HG03108 (cell line): ENCODE data around the gene ATP8B4.
"Not testable (repeated sequence)": the region's sequence is repeated elsewhere in the genome, so short reads cannot be mapped to it uniquely, and the experiment has no call there.

Experiments used
- ATAC-seq: cut with Tn5 transposase; IDR thresholded peaks from one replicate; pipeline ENCODE4 v1.9.1; 2021; ENCODE audit warnings: moderate library complexity; ENCODE audit not compliant: unreplicated experiment

ATP8B4 gene, protein sequence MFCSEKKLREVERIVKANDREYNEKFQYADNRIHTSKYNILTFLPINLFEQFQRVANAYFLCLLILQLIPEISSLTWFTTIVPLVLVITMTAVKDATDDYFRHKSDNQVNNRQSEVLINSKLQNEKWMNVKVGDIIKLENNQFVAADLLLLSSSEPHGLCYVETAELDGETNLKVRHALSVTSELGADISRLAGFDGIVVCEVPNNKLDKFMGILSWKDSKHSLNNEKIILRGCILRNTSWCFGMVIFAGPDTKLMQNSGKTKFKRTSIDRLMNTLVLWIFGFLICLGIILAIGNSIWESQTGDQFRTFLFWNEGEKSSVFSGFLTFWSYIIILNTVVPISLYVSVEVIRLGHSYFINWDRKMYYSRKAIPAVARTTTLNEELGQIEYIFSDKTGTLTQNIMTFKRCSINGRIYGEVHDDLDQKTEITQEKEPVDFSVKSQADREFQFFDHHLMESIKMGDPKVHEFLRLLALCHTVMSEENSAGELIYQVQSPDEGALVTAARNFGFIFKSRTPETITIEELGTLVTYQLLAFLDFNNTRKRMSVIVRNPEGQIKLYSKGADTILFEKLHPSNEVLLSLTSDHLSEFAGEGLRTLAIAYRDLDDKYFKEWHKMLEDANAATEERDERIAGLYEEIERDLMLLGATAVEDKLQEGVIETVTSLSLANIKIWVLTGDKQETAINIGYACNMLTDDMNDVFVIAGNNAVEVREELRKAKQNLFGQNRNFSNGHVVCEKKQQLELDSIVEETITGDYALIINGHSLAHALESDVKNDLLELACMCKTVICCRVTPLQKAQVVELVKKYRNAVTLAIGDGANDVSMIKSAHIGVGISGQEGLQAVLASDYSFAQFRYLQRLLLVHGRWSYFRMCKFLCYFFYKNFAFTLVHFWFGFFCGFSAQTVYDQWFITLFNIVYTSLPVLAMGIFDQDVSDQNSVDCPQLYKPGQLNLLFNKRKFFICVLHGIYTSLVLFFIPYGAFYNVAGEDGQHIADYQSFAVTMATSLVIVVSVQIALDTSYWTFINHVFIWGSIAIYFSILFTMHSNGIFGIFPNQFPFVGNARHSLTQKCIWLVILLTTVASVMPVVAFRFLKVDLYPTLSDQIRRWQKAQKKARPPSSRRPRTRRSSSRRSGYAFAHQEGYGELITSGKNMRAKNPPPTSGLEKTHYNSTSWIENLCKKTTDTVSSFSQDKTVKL

DNA sequence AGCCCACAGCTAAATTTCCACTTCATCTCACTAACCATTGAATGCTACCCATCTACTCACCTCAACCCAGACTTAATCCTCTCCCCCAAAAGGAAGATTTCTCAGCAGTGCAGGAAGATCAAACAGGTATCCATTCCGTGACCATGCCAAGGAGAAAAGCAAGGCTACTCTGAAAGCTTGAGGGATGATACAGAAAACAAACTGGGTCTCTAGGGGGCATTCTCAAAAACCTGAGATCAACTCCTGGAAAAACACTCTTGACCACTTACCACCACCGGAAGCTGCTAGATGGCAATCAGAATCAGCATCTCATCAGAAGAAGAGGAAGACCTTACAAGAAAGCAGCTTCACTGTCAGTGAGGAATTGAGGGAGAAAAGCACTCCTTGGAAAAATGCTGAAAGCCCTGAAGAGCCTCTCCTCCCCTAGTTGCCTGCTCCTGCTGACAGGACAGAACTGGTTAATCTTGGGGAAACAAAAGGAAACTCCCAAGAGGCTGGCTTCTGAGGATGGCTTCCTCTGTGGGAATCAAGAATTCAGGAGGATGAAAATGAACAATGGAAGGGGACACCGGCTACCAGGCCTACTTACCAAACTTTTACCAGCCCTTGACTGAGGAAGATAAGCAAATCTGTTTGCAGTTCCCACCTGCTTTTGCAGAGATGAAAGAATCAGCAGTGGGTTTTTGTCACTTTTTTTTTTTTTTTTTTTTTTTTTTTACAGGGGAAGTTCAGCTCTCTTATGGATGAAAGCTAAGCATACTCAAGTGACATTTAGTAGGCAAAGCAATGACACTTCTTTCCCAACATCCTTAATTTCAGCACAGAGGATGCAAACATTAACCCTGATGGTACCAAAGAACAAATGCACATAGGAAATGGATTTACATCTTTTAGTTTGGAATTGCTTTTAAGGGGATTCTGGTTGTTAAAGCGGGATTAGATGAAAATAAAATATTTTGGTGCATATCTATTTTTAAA is at the start of gene ATP8B4:
Gene ATP8B4, minus strand, starts transcription at position 171 of the 978 bp plus-strand sequence. CDS start 12,267 bp downstream, outside the sequence.
- ATAC-seq: no peak

DNA sequence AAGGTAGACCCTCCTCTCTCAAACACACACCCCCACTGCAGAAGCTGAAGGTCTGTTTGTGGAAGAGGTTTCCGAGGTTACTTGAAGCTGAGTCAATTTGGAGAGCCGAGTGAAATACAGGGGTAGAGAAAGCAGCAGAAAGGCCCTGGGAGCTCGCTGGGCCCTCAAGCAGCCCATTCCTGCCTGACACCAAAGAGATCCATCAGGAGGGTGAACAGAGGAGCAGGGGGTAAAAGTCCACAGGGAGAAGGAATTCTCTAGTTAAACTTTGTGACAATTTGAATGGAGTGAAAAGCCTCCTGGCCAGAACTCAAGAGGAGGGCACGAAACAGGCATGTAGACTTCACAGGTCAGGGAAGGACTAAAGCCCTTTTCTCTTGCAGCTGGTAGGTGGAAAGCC is 49.3 kb upstream of the ATP8B4 start:
- no peak for ATAC-seq

DNA sequence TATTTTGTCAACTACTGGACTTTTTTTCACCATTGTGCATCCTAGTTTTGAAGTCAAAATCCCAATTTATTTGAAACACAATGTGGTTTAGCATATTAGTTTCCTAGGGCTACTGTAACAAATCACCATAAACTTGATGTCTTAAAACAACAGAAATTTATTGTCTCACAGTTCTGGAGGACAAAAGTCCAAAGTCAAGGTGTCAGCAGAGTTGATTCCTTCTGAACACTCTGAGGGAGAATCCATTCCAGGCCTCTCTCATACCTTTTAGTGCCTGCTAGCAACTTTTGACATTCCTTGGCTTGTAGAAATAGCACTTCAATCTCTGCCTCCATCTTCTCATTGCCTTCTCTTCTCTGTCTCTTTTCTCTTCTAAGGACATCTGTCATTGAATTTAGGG is 48.1 kb upstream of the ATP8B4 start:
- ATAC-seq: no peak

DNA sequence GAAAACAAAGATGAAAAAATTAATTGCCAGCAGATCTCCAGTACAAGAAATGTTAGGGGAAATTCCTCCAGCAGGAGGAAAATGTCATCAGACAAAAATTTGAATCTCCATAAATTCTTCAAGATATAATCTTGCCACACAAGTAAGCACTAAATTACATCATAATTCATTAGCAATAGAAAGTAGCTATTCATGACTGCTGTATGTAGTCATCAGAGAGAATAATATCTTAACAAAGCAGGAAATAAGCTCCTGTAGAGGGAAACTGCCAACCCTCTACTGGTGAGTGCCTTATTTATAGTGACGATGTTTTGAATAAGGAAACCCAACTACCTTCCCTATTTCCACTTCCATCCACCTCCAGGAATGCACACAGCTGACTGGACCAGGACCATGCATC is 47.2 kb upstream of the ATP8B4 start:
- ATAC-seq: no peak

DNA sequence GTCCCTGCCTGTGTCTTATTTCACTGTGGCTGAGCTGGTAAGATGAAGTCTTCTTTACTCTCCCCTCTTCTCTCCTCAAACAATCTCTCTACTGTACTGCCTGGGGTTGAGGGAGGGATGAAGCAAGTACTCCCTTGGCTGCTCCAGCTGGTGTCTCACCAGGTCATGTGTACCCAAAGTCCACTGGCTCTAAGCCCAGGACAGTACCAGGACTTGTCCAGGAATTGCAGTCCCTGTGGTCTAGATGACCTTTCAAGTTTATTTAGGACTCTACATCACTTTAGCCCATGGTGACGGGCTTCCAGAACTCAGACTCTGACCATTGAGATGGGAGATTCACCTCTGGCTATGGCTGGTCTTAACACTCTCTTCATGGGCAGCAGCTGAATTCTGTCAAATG is 45.4 kb upstream of the ATP8B4 start:
- ATAC-seq: no peak

DNA sequence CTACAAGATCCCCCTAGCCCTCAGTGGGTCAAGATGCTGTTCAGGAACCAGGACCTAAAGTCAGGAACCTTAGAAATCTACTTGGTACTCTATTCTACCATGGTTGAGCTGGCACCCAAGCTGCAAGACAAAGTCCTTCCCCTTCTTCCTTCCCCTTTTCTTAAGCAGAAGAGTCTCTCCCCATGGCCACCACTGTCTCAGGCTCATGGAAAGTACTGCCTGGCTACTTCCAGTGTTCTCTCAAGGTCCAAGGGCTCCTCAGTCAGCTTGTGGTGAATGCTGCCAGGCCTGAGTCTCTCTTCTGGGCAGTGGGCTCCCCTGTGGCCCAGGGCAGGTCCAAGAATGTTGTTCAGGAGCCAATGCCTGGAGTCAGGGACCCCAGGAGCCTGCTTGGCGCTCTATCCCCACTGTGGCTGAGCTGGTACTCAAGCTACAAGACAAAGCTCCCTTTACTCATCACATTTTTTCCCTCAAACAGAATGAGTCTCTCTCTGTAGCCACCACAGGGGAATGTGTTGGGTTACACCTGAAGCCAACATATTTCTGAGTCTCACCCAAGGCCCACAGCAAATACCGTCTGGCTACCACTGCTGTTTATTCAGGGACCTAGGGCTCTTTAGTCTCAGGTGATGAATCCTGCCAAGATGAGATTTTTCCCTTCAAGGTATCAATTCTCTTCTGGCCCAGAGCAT is 44.8 kb upstream of the ATP8B4 start:
- no peak for ATAC-seq

DNA sequence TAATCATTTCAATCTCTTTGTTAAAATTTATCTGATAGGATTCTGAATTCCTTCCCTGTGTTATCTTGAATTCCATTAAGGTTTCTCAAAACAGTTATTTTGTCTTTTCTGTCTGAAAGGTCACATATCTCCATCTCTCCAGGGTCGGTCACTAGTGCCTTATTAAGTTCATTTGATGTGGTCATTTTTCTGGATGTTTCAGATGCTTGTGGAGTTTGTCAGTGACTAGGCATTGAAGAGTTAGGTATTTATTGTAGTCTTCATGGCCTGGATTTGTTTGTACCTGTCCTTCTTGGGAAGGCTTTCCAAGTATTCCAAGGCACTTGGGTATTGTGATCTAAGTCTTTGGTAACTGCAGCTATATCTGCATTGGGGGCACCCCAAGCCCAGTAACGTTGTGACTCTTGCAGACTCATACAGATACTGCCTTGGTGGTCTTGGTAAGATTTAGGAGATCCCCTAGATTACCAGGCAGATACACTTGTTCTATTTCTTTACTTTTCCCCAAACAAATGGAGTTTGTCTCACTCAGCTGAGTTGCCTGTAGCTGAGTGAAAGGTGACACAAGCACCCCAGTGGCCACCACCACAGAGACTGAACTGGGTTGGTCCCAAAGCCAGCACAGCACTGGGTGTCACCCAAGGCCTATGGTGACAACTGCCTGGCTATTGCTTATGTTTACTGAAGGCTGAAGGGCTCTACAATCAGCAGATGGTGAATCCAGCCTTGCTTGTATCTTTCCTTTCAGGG is 44.1 kb upstream of the ATP8B4 start:
- no peak for ATAC-seq

DNA sequence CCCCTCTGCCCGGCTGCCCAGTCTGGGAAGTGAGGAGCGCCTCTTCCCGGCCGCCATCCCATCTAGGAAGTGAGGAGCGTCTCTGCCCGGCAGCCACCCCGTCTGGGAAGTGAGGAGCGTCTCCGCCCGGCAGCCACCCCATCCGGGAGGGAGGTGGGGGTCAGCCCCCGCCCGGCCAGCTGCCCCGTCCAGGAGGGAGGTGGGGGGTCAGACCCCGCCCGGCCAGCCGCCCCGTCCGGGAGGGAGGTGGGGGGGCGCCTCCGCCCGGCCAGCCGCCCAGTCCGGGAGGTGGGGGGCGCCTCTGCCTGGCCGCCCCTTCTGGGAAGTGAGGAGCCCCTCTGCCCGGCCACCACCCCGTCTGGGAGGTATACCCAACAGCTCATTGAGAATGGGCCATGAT is 39.2 kb upstream of the ATP8B4 start:
- not testable (repeated sequence) for ATAC-seq

DNA sequence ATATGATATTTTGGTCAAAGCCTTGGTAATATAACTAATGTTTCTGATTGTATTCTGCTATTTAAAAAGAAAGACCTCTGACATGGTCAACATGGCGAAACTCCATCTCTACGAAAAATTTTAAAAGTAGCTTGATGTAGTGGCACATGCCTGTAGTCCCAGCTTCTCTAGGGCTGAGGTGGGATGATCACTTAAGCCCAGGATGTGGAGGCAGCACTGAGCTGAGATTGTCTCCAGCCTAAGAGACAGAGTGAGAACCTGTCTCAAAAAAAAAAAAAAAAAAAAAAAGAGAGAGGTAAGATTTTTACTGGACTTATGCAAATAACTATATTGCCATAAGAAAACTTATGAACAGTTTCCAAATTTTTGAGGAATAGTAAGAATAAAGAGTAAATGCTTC is 32.4 kb upstream of the ATP8B4 start:
- ATAC-seq: no peak

DNA sequence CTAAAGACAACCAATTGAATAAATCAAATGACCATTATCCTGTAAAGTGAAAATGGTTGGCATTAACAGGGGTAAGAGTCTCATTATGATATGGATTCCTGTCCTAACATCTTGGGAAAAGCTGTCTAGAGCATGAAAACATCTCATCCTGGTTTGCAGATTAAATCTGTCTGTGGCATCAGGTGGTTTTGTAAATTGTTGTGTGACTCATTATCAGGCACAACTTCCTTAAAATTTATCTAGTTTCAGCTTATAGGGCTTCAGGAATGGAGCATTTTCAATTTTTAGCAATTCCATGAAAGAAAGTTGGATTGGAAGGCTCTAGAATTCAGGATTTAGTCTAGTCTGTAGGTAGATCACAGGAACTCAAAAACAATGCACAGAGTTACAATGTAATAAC is 31.8 kb upstream of the ATP8B4 start:
- ATAC-seq: no peak

DNA sequence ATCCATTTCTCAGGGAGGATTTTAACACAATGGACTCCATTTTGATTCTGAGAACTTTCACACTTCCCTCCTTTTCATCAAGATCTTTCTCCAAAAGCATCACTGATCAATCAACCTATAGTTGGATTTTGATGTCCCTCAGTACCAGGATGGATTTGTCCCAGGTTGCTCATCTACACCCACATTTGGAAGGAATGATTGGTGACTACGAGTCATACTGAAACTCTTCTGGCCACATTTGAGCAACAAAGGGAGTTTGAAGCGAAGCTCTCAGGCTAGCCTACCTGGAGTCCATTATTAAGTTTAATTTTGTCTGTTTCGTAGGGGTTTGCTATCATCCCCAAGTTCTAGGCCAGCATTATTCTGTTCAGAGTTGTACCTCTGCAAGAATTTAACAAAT is 31.3 kb upstream of the ATP8B4 start:
- ATAC-seq: no peak

DNA sequence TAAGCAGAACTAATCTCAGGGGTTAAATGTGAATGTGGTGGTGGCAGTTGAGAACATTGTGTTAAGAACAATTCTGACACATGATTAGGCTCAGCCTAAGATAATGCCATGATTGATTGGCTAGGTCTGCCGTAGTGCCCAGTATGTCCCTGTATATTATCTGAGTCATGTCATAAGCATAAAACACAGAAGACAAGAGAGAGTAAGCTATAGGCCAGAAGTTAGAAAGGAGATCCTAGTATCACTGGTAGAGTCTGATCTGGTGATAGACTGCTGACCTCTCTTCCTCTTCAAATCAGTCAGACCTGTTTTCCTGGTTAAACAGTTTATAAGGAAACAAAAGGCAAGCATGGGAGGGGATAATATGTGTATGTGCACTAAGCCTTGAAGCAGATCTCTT is 30.1 kb upstream of the ATP8B4 start:
- no peak for ATAC-seq

DNA sequence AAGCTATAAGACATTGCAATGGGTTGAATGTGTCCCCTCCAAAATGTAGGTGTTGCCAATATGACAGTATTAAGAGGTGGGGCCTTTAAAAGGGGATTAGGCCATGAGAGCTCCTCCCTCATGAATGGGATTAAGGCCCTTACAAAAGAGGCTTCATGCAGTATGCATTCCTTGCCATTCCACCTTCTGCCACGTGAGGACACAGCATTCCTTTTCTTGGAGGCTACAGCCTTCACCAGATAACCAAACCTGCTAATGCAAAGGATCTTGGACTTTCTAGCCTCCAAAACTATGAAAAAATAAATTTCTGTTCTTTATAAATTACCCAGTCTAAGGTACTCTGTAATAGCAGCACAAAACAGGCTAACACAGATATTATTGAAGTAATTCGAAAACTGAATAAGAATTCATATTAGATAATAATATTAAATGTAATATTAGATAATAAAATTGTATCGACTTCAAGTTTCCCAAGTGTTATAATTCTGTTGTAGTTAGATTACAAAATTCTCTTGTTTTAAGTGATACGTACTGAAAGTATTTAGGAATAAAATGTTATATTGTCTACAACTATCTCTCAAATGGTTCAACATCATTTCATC is 29.4 kb upstream of the ATP8B4 start:
- ATAC-seq: no peak

DNA sequence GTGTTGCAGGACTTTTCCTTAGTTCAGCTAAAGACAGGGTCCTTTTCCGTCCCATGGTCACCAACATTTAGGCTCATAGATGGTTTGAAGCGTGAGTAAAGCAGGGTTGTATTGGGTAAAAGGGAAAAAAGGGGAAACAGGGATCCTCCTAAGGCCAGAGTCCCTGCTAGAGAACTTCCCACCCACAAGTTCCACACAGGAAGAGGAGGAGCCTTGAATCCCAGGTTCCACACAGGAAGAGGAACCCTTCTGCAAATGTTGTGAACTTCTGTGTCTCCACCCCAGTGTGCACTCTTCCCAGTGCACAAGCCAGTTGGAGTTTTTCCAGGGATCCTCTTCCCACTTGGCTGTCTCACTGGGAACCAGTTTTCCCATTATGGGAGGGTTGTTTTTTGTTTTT is 27.6 kb upstream of the ATP8B4 start:
- no peak for ATAC-seq

DNA sequence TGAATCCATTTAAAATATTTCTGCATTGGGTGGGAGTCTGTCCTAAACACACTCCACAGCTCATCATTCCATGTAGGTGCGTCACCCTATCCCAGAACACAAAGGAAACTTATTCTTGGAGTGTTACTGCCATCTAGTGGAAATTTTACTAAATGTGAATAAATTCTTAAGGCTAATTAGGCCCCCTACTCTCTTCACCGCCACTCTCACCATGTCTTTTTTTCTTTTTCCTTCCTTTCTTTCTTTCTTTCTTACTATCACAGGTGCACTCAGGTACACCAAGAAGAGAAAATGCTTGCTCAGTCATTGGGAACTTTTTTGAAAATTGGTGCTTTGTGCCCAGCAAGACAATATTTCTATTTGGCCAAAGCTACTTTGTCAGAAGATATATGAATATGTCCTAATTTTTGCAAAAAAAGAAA is 26.4 kb upstream of the ATP8B4 start:
- ATAC-seq: no peak

DNA sequence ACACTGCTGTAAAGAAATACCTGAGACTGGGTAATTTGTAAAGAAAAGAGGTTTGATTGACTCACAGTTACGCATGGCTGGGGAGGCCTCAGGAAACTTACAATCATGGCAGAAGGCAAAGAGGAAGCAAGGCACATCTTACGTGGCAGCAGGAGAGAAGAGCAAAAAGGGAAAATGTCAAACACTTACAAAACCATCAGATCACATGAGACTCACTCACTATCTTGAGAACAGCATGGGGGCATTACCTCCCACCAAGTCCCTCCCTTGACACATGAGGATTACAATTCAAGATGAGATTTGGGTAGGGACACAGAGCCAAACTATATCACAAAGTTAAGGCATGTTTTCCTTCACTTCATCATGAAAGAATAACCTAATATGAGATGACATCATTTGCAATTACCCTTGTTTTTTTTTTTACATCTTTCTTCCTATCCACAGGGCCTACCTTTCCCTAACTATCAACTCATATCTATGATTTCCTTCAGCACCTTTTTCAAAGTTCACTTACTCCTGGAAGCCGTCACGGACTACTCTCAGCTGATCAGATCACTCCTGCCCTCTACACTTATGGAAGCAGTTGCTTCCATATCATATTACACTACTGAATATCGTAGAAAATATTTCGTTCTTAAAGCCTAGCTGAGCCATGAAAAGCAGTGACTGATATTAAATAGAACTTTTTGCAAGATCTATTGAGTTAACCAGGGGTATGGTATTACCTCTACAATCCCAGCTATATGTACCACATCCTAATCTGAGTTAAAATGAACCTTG is 25.5 kb upstream of the ATP8B4 start:
- no peak for ATAC-seq

DNA sequence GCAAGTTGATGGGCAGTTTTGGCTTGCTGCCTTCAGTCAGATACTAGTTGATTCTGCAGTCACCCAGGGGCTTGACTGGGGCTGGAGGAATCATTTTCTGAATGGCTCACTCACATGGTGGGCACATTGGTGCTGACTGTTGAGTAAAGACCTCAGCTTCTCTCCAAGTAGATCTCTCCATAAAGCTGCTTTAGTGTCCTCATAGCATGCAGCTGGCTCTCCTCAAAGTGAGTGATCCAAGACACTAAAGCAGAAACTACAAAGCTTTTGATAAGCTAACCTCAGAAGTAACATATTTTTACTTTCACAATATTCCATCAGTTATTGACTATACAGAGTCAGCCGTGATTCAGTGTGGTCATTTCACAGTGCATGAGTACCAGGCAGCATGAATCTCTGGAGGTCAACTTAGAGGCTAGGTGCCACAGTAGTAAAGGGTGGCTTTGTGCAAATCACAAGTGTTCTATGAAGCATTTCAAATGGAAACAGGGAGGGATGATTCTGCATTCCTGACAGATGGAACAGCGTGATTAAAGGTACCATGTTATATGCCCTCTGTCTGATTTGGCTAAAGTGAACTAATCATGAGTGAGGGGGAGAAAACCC is 24.3 kb upstream of the ATP8B4 start:
- no peak for ATAC-seq
